ENCODE measurements around the gene TFPI.

TFPI gene

GRCh38 chr2:187453078-187453641 lies 101.1 kb downstream of the TFPI start:
- H3K4me3 Mint-ChIP-seq, result no peak overlapping the region
- peaks cover 4% of the 10 kb centered on the region for H3K27me3 Mint-ChIP-seq (ENCODE audit: low read depth)
- H3K4me1 Mint-ChIP-seq (ENCODE audit: low read depth), result peaks cover 3% of the 10 kb centered on the region
- no peaks in the 10 kb centered on the region for H3K9me3 Mint-ChIP-seq
- H3K36me3 Mint-ChIP-seq (ENCODE audit: low read depth), result no peaks in the 10 kb centered on the region
- no peak overlapping the region for H3K27ac Mint-ChIP-seq

- no peaks in the 10 kb centered on the region for H3K9me3 Mint-ChIP-seq
- no peak overlapping the region for H3K27ac Mint-ChIP-seq
- peaks cover 5% of the 10 kb centered on the region for H3K4me1 Mint-ChIP-seq (ENCODE audit: low read depth)
- peaks cover 4% of the 10 kb centered on the region for H3K27me3 Mint-ChIP-seq (ENCODE audit: low read depth)
- H3K4me3 Mint-ChIP-seq, result no peak overlapping the region
- H3K36me3 Mint-ChIP-seq (ENCODE audit: low read depth), result no peaks in the 10 kb centered on the region
Observed at GRCh38 chr2:187451510-187451909, 102.7 kb downstream of the TFPI start.

GRCh38 chr2:187447336-187447735 lies 106.9 kb downstream of the TFPI start:
- H3K9me3 Mint-ChIP-seq, result no peaks in the 10 kb centered on the region
- no peak overlapping the region for H3K4me3 Mint-ChIP-seq
- no peaks in the 10 kb centered on the region for H3K27me3 Mint-ChIP-seq (ENCODE audit: low read depth)
- H3K4me1 Mint-ChIP-seq (ENCODE audit: low read depth), result peaks cover 5% of the 10 kb centered on the region
- no peaks in the 10 kb centered on the region for H3K36me3 Mint-ChIP-seq (ENCODE audit: low read depth)
- H3K27ac Mint-ChIP-seq, result no peak overlapping the region

GRCh38 chr2:187446711-187447110 lies 107.5 kb downstream of the TFPI start:
- Mint-ChIP-seq H3K4me3 (no peak overlapping the region), H3K9me3 (no peaks in the 10 kb centered on the region), H3K36me3 (ENCODE audit: low read depth) (no peaks in the 10 kb centered on the region), H3K27ac (no peak overlapping the region), H3K4me1 (ENCODE audit: low read depth) (peaks cover 5% of the 10 kb centered on the region), H3K27me3 (ENCODE audit: low read depth) (no peaks in the 10 kb centered on the region)

- H3K36me3 Mint-ChIP-seq (ENCODE audit: low read depth), result no peaks in the 10 kb centered on the region
- no peak overlapping the region for H3K27ac Mint-ChIP-seq
- no peak overlapping the region for H3K4me3 Mint-ChIP-seq
- H3K27me3 Mint-ChIP-seq (ENCODE audit: low read depth), result no peaks in the 10 kb centered on the region
- H3K9me3 Mint-ChIP-seq, result no peaks in the 10 kb centered on the region
- H3K4me1 Mint-ChIP-seq (ENCODE audit: low read depth), result peaks cover 5% of the 10 kb centered on the region
Observed at GRCh38 chr2:187445051-187445450, 109.2 kb downstream of the TFPI start.

GRCh38 chr2:187442778-187443177 lies 111.5 kb downstream of the TFPI start:
- Mint-ChIP-seq H3K4me3 (no peak overlapping the region), H3K27ac (no peak overlapping the region), H3K9me3 (no peaks in the 10 kb centered on the region), H3K36me3 (ENCODE audit: low read depth) (no peaks in the 10 kb centered on the region), H3K27me3 (ENCODE audit: low read depth) (no peaks in the 10 kb centered on the region), H3K4me1 (ENCODE audit: low read depth) (no peaks in the 10 kb centered on the region)

- H3K27ac Mint-ChIP-seq, result no peak overlapping the region
- H3K27me3 Mint-ChIP-seq (ENCODE audit: low read depth), result no peaks in the 10 kb centered on the region
- no peaks in the 10 kb centered on the region for H3K36me3 Mint-ChIP-seq (ENCODE audit: low read depth)
- H3K9me3 Mint-ChIP-seq, result no peaks in the 10 kb centered on the region
- no peaks in the 10 kb centered on the region for H3K4me1 Mint-ChIP-seq (ENCODE audit: low read depth)
- no peak overlapping the region for H3K4me3 Mint-ChIP-seq
Observed at GRCh38 chr2:187442378-187442777, 111.9 kb downstream of the TFPI start.

- Mint-ChIP-seq H3K4me1 (ENCODE audit: low read depth) (no peaks in the 10 kb centered on the region), H3K36me3 (ENCODE audit: low read depth) (no peaks in the 10 kb centered on the region), H3K27ac (no peak overlapping the region), H3K4me3 (no peak overlapping the region), H3K27me3 (ENCODE audit: low read depth) (no peaks in the 10 kb centered on the region), H3K9me3 (no peaks in the 10 kb centered on the region)
Observed at GRCh38 chr2:187440101-187440675, 114.0 kb downstream of the TFPI start.

- Mint-ChIP-seq H3K27ac (no peak overlapping the region), H3K4me1 (ENCODE audit: low read depth) (no peaks in the 10 kb centered on the region), H3K27me3 (ENCODE audit: low read depth) (no peaks in the 10 kb centered on the region), H3K36me3 (ENCODE audit: low read depth) (no peaks in the 10 kb centered on the region), H3K4me3 (no peak overlapping the region), H3K9me3 (no peaks in the 10 kb centered on the region)
Observed at GRCh38 chr2:187438455-187438854, 115.8 kb downstream of the TFPI start.

- Mint-ChIP-seq H3K27ac (no peak overlapping the region), H3K4me1 (ENCODE audit: low read depth) (no peaks in the 10 kb centered on the region), H3K27me3 (ENCODE audit: low read depth) (no peaks in the 10 kb centered on the region), H3K4me3 (no peak overlapping the region), H3K9me3 (no peaks in the 10 kb centered on the region), H3K36me3 (ENCODE audit: low read depth) (no peaks in the 10 kb centered on the region)
Observed at GRCh38 chr2:187435756-187436155, 118.5 kb downstream of the TFPI start.

- no peaks in the 10 kb centered on the region for H3K4me1 Mint-ChIP-seq (ENCODE audit: low read depth)
- no peak overlapping the region for H3K27ac Mint-ChIP-seq
- no peak overlapping the region for H3K4me3 Mint-ChIP-seq
- no peaks in the 10 kb centered on the region for H3K27me3 Mint-ChIP-seq (ENCODE audit: low read depth)
- no peaks in the 10 kb centered on the region for H3K9me3 Mint-ChIP-seq
- H3K36me3 Mint-ChIP-seq (ENCODE audit: low read depth), result no peaks in the 10 kb centered on the region
Observed at GRCh38 chr2:187435078-187435477, 119.2 kb downstream of the TFPI start.

- no peaks in the 10 kb centered on the region for H3K4me1 Mint-ChIP-seq (ENCODE audit: low read depth)
- H3K27me3 Mint-ChIP-seq (ENCODE audit: low read depth), result no peaks in the 10 kb centered on the region
- no peaks in the 10 kb centered on the region for H3K36me3 Mint-ChIP-seq (ENCODE audit: low read depth)
- H3K4me3 Mint-ChIP-seq, result no peak overlapping the region
- no peaks in the 10 kb centered on the region for H3K9me3 Mint-ChIP-seq
- H3K27ac Mint-ChIP-seq, result no peak overlapping the region
Observed at GRCh38 chr2:187434342-187434785, 119.9 kb downstream of the TFPI start.

GRCh38 chr2:187431911-187432310 lies 122.3 kb downstream of the TFPI start:
- H3K4me1 Mint-ChIP-seq (ENCODE audit: low read depth), result no peaks in the 10 kb centered on the region
- H3K9me3 Mint-ChIP-seq, result no peaks in the 10 kb centered on the region
- no peak overlapping the region for H3K4me3 Mint-ChIP-seq
- H3K36me3 Mint-ChIP-seq (ENCODE audit: low read depth), result no peaks in the 10 kb centered on the region
- no peak overlapping the region for H3K27ac Mint-ChIP-seq
- H3K27me3 Mint-ChIP-seq (ENCODE audit: low read depth), result no peaks in the 10 kb centered on the region

GRCh38 chr2:187429989-187430388 lies 124.2 kb downstream of the TFPI start:
- H3K27ac Mint-ChIP-seq, result no peak overlapping the region
- H3K4me3 Mint-ChIP-seq, result no peak overlapping the region
- no peaks in the 10 kb centered on the region for H3K36me3 Mint-ChIP-seq (ENCODE audit: low read depth)
- no peaks in the 10 kb centered on the region for H3K27me3 Mint-ChIP-seq (ENCODE audit: low read depth)
- no peaks in the 10 kb centered on the region for H3K4me1 Mint-ChIP-seq (ENCODE audit: low read depth)
- no peaks in the 10 kb centered on the region for H3K9me3 Mint-ChIP-seq

GRCh38 chr2:187424146-187424545 lies 130.1 kb downstream of the TFPI start:
- Mint-ChIP-seq H3K27me3 (ENCODE audit: low read depth) (no peaks in the 10 kb centered on the region), H3K9me3 (no peaks in the 10 kb centered on the region), H3K4me3 (no peak overlapping the region), H3K4me1 (ENCODE audit: low read depth) (no peaks in the 10 kb centered on the region), H3K27ac (no peak overlapping the region), H3K36me3 (ENCODE audit: low read depth) (no peaks in the 10 kb centered on the region)

GRCh38 chr2:187422282-187422681 lies 132.0 kb downstream of the TFPI start:
- Mint-ChIP-seq H3K27me3 (ENCODE audit: low read depth) (no peaks in the 10 kb centered on the region), H3K9me3 (no peaks in the 10 kb centered on the region), H3K4me1 (ENCODE audit: low read depth) (no peaks in the 10 kb centered on the region), H3K4me3 (no peak overlapping the region), H3K36me3 (ENCODE audit: low read depth) (no peaks in the 10 kb centered on the region), H3K27ac (no peak overlapping the region)

Data from T-helper 1 cell treated with Interleukin-12 subunit alpha and Interleukin-12 subunit beta and Interleukin-4 antibody, amounts not matched to agents 30 μg/mL and 1 μg/mL, for 36 hours (primary cell).